ENCODE data around the gene SRPRB. TPM values are rescaled to one million over a fixed set of nuclear protein-coding genes. Genes with fewer than 3 reads are reported as not detected.

Gene SRPRB
- polyA plus RNA-seq, 1 donor from 2014 or later: 46.9 TPM

GRCh38 chr3:133827684-133828083 lies 22.1 kb downstream of the SRPRB start:
- no peaks in the 10 kb centered on the region for H3K27me3 ChIP-seq (ENCODE audit: insufficient read depth, low read depth, low read length)
- H3K9me2 ChIP-seq (ENCODE audit: insufficient read depth, low read length): no peaks in the 10 kb centered on the region
- no peak overlapping the region for H3K27ac ChIP-seq (ENCODE audit: low read length)
- no peaks in the 10 kb centered on the region for H3K79me2 ChIP-seq (replicated peaks; ENCODE audit: insufficient read depth, low read length)
- H3K4me2 ChIP-seq (ENCODE audit: low read length): no peak overlapping the region
- TF ChIP-seq REST (IDR thresholded peaks at IDR 0.05; ENCODE audit: borderline replicate concordance): no peak
- TF ChIP-seq RAD21 (conservative IDR thresholded peaks at IDR 0.05): no peak
- no peaks in the 10 kb centered on the region for H3F3A ChIP-seq (ENCODE audit: insufficient read depth, low read length, poor library complexity, severe bottlenecking)
- no peak overlapping the region for H3K9ac ChIP-seq (ENCODE audit: low read length)
- H3K4me3 ChIP-seq (ENCODE audit: low read length): no peak overlapping the region
- H4K20me1 ChIP-seq (ENCODE audit: insufficient read depth): no peaks in the 10 kb centered on the region
- peaks cover 4% of the 10 kb centered on the region for H3K36me3 ChIP-seq (ENCODE audit: insufficient read depth, low read length)
- no peaks in the 10 kb centered on the region for H3K9me3 ChIP-seq (ENCODE audit: low read length)
- H2AFZ ChIP-seq (ENCODE audit: low read depth, low read length): no peak overlapping the region

- Histone ChIP-seq H3K36me3 (ENCODE audit: insufficient read depth, low read length) (no peaks in the 10 kb centered on the region), H3F3A (ENCODE audit: insufficient read depth, low read length, poor library complexity, severe bottlenecking) (no peaks in the 10 kb centered on the region), H3K27ac (ENCODE audit: low read length) (no peak overlapping the region)
Observed at GRCh38 chr3:133828576-133829309, 23.1 kb downstream of the SRPRB start.

GRCh38 chr3:133829310-133829707 lies 23.7 kb downstream of the SRPRB start:
- Histone ChIP-seq H3F3A (ENCODE audit: insufficient read depth, low read length, poor library complexity, severe bottlenecking) (no peaks in the 10 kb centered on the region), H3K27ac (ENCODE audit: low read length) (no peak overlapping the region), H3K9me3 (ENCODE audit: low read length) (no peaks in the 10 kb centered on the region), H3K79me2 (replicated peaks; ENCODE audit: insufficient read depth, low read length) (no peaks in the 10 kb centered on the region), H3K9ac (ENCODE audit: low read length) (no peak overlapping the region), H3K4me2 (ENCODE audit: low read length) (no peak overlapping the region), H4K20me1 (ENCODE audit: insufficient read depth) (no peaks in the 10 kb centered on the region), H2AFZ (ENCODE audit: low read depth, low read length) (no peak overlapping the region), H3K36me3 (ENCODE audit: insufficient read depth, low read length) (no peaks in the 10 kb centered on the region), H3K4me3 (ENCODE audit: low read length) (no peak overlapping the region), H3K9me2 (ENCODE audit: insufficient read depth, low read length) (no peaks in the 10 kb centered on the region), H3K27me3 (ENCODE audit: insufficient read depth, low read depth, low read length) (no peaks in the 10 kb centered on the region)
- no peak for TF ChIP-seq RAD21 (conservative IDR thresholded peaks at IDR 0.05)
- no peak for TF ChIP-seq EZH2 (IDR thresholded peaks at IDR 0.05; ENCODE audit: borderline replicate concordance, insufficient read depth, low read length, poor library complexity, severe bottlenecking)
- no peak for TF ChIP-seq MXI1 (conservative IDR thresholded peaks at IDR 0.05; ENCODE audit: poor library complexity, severe bottlenecking)

More at GRCh38 chr3:133828576-133829309, 23.1 kb downstream of the SRPRB start:
- no peak overlapping the region for H3K4me2 ChIP-seq (ENCODE audit: low read length)
- no peaks in the 10 kb centered on the region for H3K79me2 ChIP-seq (replicated peaks; ENCODE audit: insufficient read depth, low read length)
- no peak overlapping the region for H3K4me3 ChIP-seq (ENCODE audit: low read length)
- TF ChIP-seq EP300 (conservative IDR thresholded peaks at IDR 0.05; ENCODE audit: poor library complexity, severe bottlenecking) (no peak), POLR2AphosphoS5 (IDR thresholded peaks at IDR 0.05) (no peak), EZH2 (IDR thresholded peaks at IDR 0.05; ENCODE audit: borderline replicate concordance, insufficient read depth, low read length, poor library complexity, severe bottlenecking) (no peak), MXI1 (conservative IDR thresholded peaks at IDR 0.05; ENCODE audit: poor library complexity, severe bottlenecking) (no peak), SMC3 (conservative IDR thresholded peaks at IDR 0.05; ENCODE audit: poor library complexity) (no peak), RAD21 (conservative IDR thresholded peaks at IDR 0.05) (no peak)
- no peak overlapping the region for H3K9ac ChIP-seq (ENCODE audit: low read length)
- no peak overlapping the region for H2AFZ ChIP-seq (ENCODE audit: low read depth, low read length)
- H4K20me1 ChIP-seq (ENCODE audit: insufficient read depth): no peaks in the 10 kb centered on the region
- no peaks in the 10 kb centered on the region for H3K9me3 ChIP-seq (ENCODE audit: low read length)
- no peaks in the 10 kb centered on the region for H3K9me2 ChIP-seq (ENCODE audit: insufficient read depth, low read length)
- no peaks in the 10 kb centered on the region for H3K27me3 ChIP-seq (ENCODE audit: insufficient read depth, low read depth, low read length)

Data from neural cell (in vitro differentiated cells).